Measurements from ENCODE around the gene SEC14L3.

SEC14L3 gene

GRCh38 chr22:30444632-30445437 lies 27.0 kb downstream of the SEC14L3 start:
- peak; percentile 51 for DNase-seq (ENCODE audit: low read depth)

GRCh38 chr22:30441088-30441487 lies 30.7 kb downstream of the SEC14L3 start:
- DNase-seq (ENCODE audit: low read depth): no peak

GRCh38 chr22:30439836-30440235 lies 32.0 kb downstream of the SEC14L3 start:
- no peak for DNase-seq (ENCODE audit: low read depth)

GRCh38 chr22:30439226-30439625 lies 32.6 kb downstream of the SEC14L3 start:
- no peak for DNase-seq (ENCODE audit: low read depth)

GRCh38 chr22:30438559-30438958 lies 33.3 kb downstream of the SEC14L3 start:
- no peak for DNase-seq (ENCODE audit: low read depth)

GRCh38 chr22:30436196-30436595 lies 35.6 kb downstream of the SEC14L3 start:
- DNase-seq (ENCODE audit: low read depth): no peak

GRCh38 chr22:30435674-30436126 lies 36.1 kb downstream of the SEC14L3 start:
- DNase-seq (ENCODE audit: low read depth): no peak

- no peak for DNase-seq (ENCODE audit: low read depth)
These were observed 37.0 kb downstream of the SEC14L3 start for GRCh38 chr22:30434843-30435242.

GRCh38 chr22:30433773-30434172 lies 38.0 kb downstream of the SEC14L3 start:
- DNase-seq (ENCODE audit: low read depth): no peak

GRCh38 chr22:30433227-30433626 lies 38.6 kb downstream of the SEC14L3 start:
- no peak for DNase-seq (ENCODE audit: low read depth)

GRCh38 chr22:30432520-30432919 lies 39.3 kb downstream of the SEC14L3 start:
- DNase-seq (ENCODE audit: low read depth): no peak

GRCh38 chr22:30432096-30432495 lies 39.7 kb downstream of the SEC14L3 start:
- DNase-seq (ENCODE audit: low read depth): no peak

GRCh38 chr22:30430933-30431332 lies 40.9 kb downstream of the SEC14L3 start:
- DNase-seq (ENCODE audit: low read depth): no peak

GRCh38 chr22:30429887-30430286 lies 41.9 kb downstream of the SEC14L3 start:
- DNase-seq (ENCODE audit: low read depth): no peak

GRCh38 chr22:30427871-30428270 lies 43.9 kb downstream of the SEC14L3 start:
- no peak for DNase-seq (ENCODE audit: low read depth)

GRCh38 chr22:30426388-30427353 lies 45.1 kb downstream of the SEC14L3 start:
- peak; percentile 77 for DNase-seq (ENCODE audit: low read depth)

GRCh38 chr22:30425616-30426387 lies 46.0 kb downstream of the SEC14L3 start, which contains the start of gene MTFP1:
MTFP1 (plus strand) TSS chr22:30425768; CDS start chr22:30425880, 112 bp downstream.
- peak; percentile 69 for DNase-seq (ENCODE audit: low read depth)

GRCh38 chr22:30425327-30425615 lies 46.5 kb downstream of the SEC14L3 start:
- no peak for DNase-seq (ENCODE audit: low read depth)

- DNase-seq (ENCODE audit: low read depth): peak; percentile 52
These were observed 47.1 kb downstream of the SEC14L3 start for GRCh38 chr22:30424534-30425326.

GRCh38 chr22:30423959-30424533 lies 47.8 kb downstream of the SEC14L3 start:
- peak; percentile 100 for DNase-seq (ENCODE audit: low read depth)
